T-helper 1 cell (primary cell): ENCODE measurements around the gene NAV1.
"Not testable (repeated sequence)": the region's sequence is repeated elsewhere in the genome, so short reads cannot be mapped to it uniquely, and the experiment has no call there.

ENCODE experiments used
- DNase-seq, 5 donors: peaks; one replicate each; pipeline ENCODE4 v3.0.0-alpha.2; 2012 to 2020

NAV1 gene

DNA sequence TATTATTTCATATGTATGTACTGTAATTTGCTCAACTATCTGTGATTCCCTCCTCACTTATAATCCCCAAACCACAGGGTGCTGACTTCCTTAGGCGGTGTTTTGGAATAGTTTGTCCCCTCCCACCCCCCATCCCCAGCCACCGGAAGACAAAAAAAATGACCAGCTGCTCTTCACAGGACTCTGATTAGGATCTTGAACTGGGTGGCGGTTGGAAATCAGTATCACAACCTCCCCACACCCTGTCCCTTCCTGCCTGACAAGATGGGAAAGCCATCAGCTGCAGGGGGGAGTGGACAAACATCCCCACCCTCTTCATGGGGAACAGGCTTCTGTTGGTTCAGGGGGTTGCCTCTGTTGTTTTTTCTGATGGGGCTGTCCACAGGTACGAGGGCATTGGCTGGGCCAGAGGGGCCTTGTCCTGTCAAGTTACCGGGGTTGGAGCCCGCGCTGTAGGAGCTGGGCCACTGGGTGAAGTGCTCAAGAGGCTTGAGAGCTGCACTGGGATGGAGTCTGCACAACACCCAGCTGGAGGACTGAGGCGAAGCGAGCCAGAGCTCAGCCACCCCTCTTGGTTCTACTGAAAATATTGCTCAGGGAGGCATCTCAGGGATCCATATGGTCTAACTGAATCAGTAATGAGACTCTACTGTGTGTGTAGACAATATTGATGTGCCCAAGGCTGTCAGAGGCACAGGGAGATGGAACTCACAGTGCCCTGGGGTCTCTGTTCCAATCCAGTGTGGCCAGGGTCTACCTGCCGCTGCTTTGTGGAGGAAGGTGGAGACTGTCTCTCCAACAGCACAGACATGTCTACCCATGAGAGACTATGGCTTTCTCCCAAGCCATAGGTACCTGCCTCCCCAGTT, 28.2 kb downstream of the NAV1 start:
- DNase-seq: no peak

DNA sequence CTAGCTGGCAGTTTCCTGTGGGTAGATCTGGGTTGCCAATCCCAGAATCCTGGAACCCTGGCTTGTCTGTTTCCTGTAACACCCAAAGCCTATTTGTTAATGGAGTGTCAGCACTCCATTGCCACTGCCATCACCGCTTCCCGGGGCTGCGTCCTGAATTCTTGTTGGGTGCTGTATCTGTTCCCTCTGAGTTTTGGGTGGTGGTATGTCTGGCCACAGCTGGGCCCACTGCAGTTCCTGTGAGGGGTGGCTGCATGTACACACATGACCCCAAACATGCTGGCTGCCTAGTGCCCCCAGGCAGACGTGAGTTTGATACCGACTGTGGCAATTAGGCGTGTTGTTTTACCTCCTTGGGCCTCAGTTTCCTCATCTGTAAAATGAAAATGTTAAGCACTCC, 29.3 kb downstream of the NAV1 start:
- no peak for DNase-seq

DNA sequence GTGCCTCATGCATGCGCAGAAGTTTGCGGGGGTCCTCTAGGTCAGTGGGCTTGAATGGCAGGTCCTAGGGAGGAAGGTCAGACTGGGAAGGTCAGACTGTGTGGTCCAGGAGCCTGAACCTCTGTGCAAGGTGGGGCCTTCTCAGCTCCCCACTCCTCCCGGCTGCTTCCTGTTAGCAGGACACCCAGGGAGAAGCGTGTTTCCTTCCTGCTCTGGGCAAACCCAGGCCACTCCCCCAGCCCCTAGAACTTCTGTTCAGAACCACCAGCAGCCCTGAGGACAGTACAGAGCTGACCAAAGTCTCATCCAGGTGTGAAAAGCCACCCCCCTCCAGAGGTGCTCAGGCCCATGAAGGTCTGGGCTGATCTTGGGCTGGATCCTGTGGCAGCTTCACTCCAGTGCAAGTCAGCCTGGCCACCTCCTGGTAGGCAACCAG, 29.9 kb downstream of the NAV1 start:
- no peak for DNase-seq

DNA sequence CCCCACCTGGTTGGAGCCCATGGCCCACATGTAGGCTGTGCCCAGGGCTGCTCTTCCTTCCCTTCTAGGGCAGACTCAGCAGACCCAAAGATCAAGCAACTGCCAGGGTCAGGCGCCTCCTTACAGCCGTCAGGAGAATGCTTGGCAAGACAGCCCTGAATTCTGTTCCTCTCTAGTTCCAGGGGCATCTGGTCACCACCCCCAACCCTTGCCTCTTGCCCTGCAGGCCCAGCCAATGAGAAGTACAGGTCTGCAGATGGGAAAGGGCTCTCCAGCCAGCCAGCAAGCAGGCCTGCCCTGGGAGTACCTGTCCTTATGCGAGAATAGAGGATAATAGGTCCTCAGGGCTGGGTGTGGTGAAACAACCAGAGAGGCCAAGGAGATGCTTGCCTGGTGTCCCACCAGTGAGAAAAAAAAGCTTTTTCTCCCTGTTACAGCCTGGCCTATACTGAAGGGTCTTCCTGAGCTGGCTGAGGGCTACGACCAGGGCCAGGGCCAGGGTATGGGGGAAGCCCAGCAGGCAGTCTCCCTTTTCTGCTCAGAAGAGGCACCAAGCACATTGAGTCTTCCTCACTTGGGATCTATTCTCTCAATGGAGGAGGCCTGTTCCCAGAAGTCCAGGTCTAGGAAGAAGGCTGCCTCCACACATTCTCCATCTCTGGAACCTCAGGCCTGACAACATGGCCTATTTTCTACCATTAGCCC, 31.4 kb downstream of the NAV1 start:
- no peak for DNase-seq

DNA sequence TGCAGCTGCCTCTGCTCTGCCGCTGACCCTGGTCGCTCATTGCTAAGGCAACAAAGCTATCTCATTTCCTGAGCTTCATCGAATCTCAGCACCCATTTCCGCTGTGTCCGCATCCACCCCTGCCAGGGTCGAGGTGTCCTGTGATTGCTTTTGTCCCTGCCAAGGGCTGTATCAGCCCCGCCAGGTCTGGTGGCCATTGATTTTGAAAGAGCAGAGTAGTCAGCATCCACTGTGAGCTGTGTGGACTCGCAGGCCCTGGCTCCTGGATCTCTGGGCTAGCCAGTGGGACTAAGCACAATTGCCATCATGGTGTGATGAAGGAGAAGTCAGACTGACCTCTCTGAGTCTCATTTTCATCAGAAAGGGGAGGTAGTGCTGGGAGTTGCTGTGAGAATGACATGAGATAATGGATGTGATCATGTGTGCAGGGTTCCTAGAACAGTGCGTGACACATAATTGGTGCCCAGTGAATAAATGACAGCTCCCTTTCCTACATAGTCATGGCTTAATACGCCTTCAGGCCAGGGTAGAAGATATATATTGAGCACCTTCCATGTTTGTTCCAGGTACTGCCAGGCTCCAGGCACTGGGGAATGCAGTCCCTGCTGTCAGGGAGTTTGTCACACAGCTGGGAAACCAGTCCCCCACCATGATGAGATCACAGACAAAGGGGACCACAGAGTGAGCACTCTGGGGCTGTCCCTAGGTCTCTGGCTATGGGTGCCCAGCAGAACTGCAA, 32.1 kb downstream of the NAV1 start:
- DNase-seq: no peak

DNA sequence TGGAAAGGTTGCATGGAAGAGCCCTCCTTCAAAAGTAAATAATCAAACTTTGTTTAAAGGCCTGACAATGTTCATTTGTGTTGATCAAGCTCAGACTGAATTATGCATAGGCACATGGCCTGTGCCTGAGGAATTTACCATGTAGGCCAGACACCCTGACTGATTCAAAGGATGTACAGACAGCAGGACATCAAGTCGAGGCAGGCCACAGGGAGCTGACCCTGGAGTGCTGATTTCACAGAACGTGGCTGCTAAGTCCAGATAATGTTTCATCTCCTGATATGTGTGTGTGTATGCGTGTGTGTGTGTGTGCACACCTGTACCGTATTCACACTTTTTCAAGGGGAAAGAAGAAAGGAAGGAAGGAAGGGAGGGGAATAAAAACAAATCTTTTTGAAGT, 34.1 kb downstream of the NAV1 start:
- DNase-seq: no peak

DNA sequence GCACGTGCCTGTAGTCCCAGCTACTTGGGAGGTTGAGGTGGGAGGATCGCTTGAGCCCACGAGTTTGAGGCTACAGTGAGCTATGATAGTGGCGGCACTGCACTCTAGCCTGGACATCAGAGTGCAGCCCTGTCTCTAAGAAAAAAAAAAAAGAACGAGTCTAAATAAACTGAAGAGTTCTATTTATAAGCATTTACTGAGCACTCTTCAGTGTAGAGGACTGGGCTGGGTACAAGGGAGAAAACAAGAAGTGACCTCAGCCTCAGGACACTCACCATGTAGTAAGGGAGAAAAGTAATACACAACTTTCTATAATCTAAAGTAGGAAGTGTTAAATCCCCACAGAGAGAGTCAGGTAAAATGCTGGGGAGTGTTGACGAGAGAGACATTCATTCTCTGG, 35.0 kb downstream of the NAV1 start:
- no peak for DNase-seq

DNA sequence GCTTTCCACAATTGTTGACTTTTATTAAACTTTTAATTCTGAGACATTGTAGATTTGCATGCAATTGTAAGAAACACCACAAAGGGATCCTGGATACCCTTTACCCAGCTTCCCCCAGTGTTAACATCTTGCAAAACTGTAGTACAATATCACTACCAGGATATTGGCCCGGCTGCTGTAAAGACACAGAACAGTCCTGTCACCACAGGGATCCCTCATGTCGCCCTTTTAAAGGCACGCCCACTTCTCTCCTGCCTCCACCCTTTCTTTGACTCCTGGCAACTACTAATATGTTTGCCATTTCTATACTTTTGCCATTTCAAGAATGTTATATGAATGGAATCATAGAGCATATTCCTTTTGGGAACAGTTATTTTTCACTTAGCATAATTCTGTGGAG, 37.0 kb downstream of the NAV1 start:
- DNase-seq: no peak

DNA sequence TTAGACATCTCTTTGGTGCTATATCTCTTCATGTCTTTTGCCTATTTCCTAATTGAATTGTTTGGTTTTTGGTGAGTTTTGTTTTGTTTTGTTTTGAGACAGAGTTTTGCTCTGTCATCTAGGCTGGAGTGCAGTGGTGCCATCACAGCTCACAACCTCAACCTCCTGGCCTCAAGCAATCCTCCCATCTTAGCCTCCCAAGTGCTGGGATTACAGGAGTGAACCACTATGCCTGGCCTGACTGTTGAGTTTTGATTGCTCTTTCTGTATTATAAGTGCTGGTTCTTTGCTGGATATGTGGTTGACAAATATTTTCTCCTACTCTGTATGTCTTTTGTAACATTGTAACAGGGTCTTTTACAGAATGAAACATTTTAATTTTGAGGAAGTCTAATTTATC, 38.0 kb downstream of the NAV1 start:
- DNase-seq: no peak

DNA sequence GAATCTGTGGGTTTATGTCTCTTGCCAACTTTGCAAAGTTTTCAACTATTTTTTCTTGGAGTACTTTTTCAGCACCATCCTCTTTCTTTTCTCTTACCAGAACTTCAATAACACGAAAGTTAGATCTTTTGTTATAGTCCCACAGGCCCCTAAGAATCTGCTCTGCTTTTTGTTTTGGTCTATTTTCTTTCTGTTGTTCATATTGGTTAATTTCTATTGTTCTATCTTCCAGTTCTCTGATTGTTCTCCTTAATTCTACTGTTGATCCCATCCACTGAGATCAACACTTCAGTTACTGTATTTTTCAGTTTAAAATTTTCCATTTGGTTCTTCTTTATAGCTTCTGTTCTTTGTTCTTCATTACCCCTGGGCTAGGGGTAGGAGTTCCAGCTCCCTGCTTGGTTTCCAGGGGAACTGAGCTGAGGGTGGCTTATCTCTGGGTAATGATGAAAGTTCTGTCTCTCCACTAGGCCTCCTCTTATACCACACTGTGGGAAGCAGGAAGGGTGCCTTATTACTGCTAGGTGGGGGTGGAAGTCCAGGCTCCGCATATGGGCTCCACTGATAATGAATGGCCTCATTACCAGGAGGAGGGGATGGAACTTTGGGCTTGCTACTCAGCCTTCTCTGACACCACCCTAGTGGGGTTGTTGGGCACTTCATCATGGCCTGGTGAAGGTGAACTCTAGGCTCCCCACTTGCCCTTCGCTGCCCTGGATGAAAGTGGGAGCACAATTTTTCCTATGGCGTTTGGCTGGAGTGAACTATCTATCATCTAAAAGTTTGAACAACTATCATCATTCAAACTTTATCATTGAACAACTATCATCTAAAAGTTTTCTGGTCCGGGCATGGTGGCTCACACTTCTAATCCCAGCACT, 39.3 kb downstream of the NAV1 start:
- no peak for DNase-seq

DNA sequence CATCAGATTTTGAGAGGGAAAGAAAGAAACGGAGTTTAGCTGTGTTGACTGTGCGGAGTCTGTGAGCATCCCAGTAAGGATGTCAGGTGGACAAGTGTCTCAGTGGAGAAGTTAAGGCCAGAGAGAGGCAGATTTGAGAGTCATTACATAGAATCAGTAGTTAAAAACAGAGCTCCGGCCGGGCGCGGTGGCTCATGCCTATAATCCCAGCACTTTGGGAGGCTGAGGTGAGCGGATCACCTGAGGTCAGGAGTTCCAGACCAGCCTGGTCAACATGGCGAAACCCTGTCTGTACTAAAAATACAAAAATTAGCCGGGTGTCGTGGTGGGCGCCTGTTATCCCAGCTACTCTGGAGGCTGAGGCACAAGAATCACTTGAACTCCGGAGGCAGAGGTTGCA, 42.4 kb downstream of the NAV1 start:
- DNase-seq: not testable (repeated sequence)

DNA sequence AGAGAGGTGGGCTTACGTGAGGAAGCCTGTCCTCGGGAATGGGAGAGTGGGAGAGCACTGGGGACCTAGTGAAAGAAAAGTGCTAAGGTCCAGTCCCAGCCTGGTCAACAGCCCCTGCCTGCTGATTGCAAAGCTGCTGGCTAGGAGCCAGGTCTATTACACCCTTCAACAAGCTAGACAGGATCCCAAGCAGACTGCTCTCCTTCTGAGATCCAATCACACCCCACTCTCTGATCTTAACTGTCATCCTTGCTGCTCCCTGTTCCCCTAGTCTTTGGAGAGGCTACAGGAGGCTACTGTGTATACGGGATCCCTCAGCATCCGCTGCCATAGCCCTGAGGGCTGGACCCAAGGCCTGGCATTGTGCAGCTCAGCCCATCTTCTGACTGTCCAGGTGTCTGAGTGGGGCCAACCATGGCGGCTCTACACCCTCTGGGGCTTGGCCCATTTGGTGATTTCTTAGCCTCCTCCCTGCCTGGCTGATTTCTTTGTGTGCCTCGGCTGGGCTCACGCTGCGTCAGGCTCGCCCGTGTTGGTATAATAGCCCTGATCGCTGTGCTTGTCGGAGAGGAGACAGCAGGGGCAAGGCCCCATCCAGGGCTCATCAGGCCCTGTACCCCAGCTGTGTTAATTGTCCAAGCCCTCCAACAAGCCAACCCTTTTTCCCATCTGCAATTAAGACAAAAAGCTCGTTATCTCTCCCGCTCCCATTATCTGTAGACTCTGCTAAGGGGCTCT, 43.9 kb downstream of the NAV1 start:
- no peak for DNase-seq

DNA sequence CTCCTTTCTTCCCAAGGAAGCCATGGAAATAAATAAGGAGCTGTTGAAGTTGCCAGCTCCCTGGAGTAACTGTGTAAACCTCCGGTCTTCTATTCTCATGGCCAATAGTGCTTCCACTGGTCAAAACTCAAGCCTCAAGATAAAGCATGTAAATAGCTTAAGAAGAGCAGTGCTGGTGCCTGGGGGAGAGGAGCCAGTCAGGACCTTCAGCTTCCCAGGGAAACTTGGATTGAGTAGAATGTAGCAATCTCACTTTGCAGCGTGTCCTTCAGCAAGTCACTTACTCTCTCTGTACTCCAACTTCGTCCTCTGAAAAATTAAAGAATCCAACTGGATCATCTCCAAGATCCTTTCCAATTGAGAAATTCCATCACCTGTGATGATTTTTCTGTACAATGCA, 44.7 kb downstream of the NAV1 start:
- DNase-seq: no peak

DNA sequence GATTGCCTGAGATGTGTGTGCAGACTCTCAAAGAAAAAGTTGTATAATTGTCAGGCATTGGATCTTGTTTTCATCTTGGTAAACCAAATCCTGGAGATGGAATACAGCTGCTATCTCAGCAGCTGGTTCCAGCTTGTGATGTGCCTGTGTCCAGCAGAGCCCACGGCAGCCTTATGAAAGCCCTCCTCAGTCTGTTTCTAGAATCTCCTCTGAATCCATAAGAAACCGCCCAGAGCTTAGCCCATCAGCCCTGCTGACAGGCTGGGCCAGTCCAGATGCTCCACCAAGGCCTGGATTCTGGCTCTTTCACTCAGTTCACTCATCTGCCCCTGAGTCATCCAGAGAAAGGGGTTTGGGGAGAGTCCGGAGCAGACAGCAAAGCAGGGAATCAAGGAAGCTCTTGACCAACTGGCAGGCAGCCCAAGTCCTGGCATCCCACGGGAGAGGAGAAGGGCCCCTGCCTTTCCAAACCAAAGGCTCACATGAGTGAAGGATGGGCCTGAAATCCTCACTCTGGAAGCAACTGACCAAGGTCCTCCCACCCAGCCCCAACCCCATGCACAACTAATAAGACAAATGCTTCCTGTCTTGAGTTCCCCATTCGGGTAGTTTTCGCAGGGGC, 45.7 kb downstream of the NAV1 start:
- no peak for DNase-seq

DNA sequence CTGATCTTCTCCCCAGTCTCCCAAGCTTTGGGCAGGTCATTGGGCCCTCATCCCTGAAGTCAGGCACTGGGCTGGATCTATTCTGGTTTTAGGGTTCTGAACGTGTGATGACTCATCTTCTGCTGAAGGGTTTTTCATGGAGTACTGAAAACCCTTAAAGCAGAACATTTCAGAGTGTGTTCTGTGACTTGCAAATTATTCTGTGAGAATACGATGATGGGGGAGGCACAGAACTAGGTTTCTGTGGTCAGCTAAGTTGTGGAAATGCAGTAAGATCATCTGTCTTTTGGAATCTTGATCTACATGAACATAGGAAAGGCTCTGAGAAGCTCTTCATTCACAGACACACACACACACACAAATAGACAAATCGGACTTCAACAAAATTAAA, 46.2 kb downstream of the NAV1 start:
- DNase-seq: no peak

DNA sequence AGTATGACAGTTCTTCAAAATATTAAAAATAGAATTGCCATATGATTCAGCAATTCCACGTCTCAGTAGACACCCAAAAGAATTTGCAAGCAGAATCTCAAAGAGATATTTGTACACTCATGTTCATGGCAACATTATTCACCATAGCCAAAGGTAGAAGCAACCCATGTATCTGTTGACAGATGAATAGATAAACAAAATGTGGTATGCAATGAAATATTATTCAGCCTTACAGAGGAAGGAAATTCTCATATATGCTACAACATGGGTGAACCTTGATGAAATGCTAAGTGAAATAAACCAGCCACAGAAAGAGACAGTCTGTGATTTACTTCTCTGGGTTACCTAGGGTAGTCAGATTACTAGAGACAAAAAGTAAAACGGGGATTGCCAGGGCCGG, 47.0 kb downstream of the NAV1 start:
- DNase-seq: no peak

DNA sequence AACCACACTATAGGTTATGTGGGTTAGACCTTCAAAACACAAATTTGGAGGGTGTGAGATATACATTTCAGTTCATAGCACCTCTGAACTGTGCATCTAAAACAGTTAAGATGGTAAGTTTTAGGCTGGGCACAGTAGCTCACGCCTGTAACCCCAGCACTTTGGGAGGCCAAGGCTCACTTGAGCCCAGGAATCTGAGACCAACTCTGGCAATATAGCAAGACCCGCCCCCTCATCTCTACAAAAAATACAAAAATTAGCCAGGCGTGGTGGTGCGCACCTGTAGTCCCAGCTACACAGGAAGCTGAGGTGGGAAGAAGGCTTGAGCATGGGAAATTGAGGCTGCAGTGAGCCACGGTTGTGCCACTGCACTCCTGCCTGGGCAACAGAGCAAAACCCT, 47.9 kb downstream of the NAV1 start:
- DNase-seq: no peak

DNA sequence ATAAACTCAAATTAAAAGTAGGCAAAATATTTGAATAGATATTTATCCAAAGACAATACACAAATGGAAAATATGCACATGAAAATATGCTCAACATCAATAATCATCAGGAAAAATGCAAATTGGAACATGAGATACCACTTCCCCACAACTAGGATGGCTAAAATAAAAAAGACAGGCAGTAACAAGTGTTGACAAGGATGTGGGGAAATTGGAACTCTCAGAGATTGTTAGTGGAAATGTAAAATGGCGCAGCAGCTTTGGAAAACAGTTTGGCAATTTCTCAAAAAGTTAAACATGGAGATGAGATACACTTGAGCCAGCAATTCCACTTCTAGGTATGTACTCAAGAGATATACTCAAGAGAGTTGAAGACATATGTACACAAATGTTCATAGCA, 48.8 kb downstream of the NAV1 start:
- no peak for DNase-seq
